GM20000 (cell line): ENCODE data around the gene RGS3.

Source experiments
- DNase-seq: peaks from one replicate; pipeline ENCODE4 v3.0.0; 2012; ENCODE audit warnings: low spot score
- CTCF ChIP-seq: IDR thresholded peaks from 2 replicates; pipeline ENCODE4 v1.5.1; 2012; ENCODE audit warnings: mild to moderate bottlenecking, control low read depth; ENCODE audit errors: extremely low read depth, missing control alignments

The RGS3 gene

GRCh38 chr9:113530022-113530635, 66.6 kb downstream of the RGS3 start:
- no peak for TF ChIP-seq CTCF
- DNase-seq = no peak

GRCh38 chr9:113530942-113531341, 67.4 kb downstream of the RGS3 start:
- no peak for TF ChIP-seq CTCF

GRCh38 chr9:113531919-113532808, 68.6 kb downstream of the RGS3 start:
- TF ChIP-seq CTCF = no peak
- no peak for DNase-seq

More at GRCh38 chr9:113530942-113531341, 67.4 kb downstream of the RGS3 start:
- no peak for DNase-seq

GRCh38 chr9:113532809-113533190, 69.3 kb downstream of the RGS3 start:
- TF ChIP-seq CTCF = no peak
- DNase-seq = no peak

- no peak for DNase-seq
These were observed 70.1 kb downstream of the RGS3 start for GRCh38 chr9:113533335-113534225.

GRCh38 chr9:113535756-113536155, 72.2 kb downstream of the RGS3 start:
- TF ChIP-seq CTCF = no peak
- no peak for DNase-seq

More at GRCh38 chr9:113533335-113534225, 70.1 kb downstream of the RGS3 start:
- no peak for TF ChIP-seq CTCF

- TF ChIP-seq CTCF = no peak
- DNase-seq = no peak
These were observed 72.6 kb downstream of the RGS3 start for GRCh38 chr9:113536166-113536482.
